SH-SY5Y (cell line): Measurements from ENCODE around the gene CCDC78.

ENCODE experiments used
- GATA2 ChIP-seq: IDR thresholded peaks from 2 replicates; pipeline ENCODE4 v1.6.1; 2011; ENCODE audit warnings: mild to moderate bottlenecking, low read depth, low read length
- GATA3 ChIP-seq: IDR thresholded peaks from 2 replicates; pipeline ENCODE4 v1.6.1; 2011; ENCODE audit warnings: low read depth, mild to moderate bottlenecking, low read length, moderate library complexity

GRCh38 chr16:702341-702740, 23.9 kb downstream of the CCDC78 start:
- TF ChIP-seq GATA3 = no peak
- no peak for TF ChIP-seq GATA2
